Subcutaneous adipose tissue (tissue), 4 donors: Measurements from ENCODE around the gene TRIOBP. TPM values are rescaled to one million over a fixed set of nuclear protein-coding genes. Genes with fewer than 3 reads are reported as not detected.

ENCODE experiments used
- total RNA-seq, 4 donors: library from RNA; depleted of rRNA; stranded (reverse); fragments of >200 nt; gene quantifications; one replicate each; pipeline ENCODE4 v1.1.0, GENCODE V29; 2016
- TF ChIP-seq, protein P1 (sequence below): fragments of 450-650 bp; IDR thresholded peaks from one replicate; pipeline ENCODE4 v1.5.1; 2016; ENCODE audit warnings: low read depth, mild to moderate bottlenecking, control low read depth, antibody characterized with exemption, moderate library complexity

The TRIOBP gene
- total RNA-seq, 4 donors from 2014 or later = 46.6 to 160 (median 77.6) TPM

DNA sequence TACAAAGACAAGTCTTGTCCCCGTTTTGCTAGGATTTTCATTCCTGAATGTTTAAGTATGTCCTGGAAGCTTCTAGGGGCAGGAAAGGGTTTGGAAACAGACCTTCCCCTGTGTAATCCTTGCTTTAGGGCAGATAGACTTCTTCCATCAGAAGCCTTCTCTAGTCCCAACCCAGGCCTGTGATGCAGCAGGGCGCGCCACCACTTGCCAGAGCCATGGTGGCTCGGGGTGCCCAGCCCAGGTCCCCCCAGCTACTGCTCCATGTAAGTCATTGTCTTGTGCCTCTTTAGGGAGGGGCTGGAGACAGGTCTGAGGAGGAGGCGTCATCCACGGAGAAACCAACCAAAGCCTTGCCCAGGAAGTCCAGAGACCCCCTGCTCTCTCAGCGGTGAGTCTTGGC lies 6.4 kb upstream of the TRIOBP start:
- TF ChIP-seq, protein P1, sequence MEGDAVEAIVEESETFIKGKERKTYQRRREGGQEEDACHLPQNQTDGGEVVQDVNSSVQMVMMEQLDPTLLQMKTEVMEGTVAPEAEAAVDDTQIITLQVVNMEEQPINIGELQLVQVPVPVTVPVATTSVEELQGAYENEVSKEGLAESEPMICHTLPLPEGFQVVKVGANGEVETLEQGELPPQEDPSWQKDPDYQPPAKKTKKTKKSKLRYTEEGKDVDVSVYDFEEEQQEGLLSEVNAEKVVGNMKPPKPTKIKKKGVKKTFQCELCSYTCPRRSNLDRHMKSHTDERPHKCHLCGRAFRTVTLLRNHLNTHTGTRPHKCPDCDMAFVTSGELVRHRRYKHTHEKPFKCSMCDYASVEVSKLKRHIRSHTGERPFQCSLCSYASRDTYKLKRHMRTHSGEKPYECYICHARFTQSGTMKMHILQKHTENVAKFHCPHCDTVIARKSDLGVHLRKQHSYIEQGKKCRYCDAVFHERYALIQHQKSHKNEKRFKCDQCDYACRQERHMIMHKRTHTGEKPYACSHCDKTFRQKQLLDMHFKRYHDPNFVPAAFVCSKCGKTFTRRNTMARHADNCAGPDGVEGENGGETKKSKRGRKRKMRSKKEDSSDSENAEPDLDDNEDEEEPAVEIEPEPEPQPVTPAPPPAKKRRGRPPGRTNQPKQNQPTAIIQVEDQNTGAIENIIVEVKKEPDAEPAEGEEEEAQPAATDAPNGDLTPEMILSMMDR = no peak

DNA sequence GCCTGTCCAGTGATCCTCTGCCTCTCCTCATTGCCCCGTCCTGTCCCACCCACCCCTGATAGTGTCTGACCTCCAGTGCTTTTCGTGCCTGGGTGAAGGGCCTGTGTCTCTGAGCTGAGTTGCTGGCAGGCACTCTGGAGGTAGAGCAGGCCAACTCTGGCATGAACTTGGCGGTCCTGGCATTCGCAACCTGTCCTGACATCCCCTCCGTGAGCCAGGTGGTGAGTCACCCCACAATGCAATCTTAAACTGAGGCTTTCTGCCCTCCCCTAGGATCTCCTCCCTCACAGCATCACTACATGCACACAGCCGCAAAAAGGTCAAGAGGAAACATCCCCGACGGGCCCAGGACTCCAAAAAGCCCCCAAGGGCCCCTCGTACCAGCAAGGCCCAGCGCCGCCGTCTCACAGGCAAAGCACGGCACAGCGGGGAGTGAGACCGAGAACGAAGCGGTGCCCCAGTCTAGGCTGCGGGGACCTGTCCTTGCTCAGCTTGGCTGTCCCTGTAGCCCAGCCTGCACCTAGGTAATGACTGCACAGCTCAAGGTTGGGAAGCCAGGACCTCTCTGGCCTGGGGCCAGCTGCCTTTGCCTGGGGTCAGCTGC lies 5.8 kb upstream of the TRIOBP start:
- TF ChIP-seq, protein P1 = no peak

DNA sequence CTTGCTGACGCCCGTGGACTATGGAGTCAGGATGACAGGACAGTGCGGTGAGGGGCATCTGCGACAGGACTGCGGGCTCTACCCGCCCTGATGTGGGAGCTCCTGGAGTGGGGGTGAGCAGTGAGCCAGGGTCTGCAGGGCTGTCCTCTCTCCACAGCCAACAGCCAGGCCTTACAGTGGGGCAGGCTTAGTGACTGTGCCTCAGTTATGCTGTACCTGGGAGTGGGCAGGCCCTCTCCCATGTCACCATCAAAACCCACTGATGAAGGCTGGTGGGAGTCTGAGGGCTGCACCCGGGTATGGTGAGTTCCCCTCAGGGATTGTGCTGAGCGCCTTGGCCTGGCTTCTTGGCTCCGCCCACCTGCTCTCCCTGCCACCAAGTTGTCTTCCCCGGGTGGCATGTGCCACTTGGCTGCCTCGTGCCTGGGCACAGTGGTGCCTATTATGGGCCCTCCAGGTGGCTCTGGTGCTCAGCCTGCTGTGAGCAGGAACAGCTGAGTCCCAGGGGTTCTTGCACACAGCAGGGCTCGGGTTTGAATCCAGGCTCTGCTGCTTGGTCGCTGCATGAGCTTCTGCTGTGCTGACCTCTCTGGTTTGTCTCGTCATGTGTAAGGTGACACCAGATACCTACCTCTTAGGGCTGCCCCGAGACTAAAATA lies 4.1 kb upstream of the TRIOBP start:
- TF ChIP-seq, protein P1 = no peak

DNA sequence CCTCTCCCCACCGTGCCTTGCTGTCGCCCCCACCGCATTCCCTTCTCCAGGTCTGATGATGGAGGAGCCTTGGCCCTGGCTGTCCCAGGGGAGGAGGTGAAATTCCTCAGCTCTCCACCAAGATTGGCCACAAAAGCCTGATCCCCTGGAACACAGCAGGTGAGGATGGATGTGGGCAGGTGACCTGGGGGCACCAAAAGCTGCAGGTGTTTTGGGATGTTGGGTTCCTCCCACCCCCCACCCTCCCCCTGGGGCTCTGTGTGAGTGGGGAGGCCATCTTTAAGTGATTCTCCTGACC lies 639 bp downstream of the TRIOBP start:
- TF ChIP-seq, protein P1 = no peak

DNA sequence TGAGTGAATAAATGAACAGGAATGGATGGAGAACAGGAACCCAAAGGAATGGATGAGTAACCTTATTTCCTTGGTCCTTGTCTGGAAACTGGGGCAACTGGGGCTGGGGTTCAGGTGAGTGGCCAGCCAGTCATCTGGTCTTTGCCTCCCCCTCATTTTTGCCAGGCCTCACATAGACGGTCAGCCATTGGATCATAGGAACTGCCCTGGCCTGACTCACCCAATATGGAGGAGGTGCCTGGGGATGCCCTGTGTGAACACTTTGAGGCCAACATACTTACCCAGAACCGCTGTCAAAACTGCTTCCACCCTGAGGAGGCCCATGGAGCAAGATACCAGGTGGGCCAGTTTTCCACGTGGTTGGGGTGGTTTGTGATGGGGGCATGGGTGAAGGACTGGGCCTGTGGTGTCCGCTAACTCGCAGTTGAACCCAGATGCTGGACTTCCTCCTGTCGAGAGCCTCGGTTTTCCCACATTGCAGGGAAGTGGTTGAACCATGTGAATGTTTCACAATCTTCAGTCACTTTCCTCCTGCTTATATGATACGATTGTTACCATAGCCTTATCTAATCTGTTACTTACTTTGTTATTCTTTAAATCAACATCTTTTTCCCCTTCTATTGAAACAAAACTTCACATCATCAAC lies 4.4 kb downstream of the TRIOBP start:
- TF ChIP-seq, protein P1 = no peak

DNA sequence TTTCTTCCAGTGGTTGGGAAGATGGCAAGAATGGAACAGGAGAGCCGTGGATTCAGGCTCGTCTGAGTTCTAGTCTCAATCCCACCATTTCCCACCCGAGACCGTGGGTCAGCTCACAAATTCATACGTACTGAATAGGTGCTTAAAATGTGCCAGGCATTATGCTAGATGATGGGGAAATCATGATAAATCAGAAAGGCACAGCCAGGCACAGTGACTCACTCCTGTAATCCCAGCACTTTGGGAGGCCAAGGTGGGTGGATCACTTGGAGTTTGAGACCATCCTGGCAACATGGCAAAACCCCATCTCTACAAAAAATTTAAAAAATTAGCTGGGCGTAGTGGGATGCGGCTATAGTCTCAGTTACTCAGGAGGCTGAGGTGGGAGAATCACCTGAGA lies 7.1 kb downstream of the TRIOBP start:
- TF ChIP-seq, protein P1 = no peak

DNA sequence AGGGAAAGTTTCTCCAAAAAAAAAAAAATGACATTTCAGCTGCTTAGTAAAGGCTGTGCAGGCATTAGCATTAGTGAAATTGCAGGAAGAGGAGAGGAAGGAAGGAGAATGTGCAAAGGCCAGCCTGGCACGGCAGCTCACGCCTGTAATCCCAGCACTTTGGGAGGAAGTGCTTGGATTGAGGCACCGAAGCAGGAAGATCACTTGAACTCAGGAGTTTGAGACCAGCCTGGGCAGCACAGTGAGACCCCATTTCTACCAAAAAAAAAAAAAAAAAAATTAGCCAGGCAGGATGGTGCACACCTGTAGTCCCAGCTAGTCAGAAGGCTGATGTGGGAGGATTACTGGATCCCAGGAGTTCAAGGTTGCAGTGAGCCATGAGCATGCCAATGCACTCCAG lies 7.8 kb downstream of the TRIOBP start:
- TF ChIP-seq, protein P1 = no peak
